Measurements from ENCODE around the gene FBXL7.

GRCh38 chr5:15692706-15693381 lies 192.9 kb downstream of the FBXL7 start:
- TF ChIP-seq, protein P1, sequence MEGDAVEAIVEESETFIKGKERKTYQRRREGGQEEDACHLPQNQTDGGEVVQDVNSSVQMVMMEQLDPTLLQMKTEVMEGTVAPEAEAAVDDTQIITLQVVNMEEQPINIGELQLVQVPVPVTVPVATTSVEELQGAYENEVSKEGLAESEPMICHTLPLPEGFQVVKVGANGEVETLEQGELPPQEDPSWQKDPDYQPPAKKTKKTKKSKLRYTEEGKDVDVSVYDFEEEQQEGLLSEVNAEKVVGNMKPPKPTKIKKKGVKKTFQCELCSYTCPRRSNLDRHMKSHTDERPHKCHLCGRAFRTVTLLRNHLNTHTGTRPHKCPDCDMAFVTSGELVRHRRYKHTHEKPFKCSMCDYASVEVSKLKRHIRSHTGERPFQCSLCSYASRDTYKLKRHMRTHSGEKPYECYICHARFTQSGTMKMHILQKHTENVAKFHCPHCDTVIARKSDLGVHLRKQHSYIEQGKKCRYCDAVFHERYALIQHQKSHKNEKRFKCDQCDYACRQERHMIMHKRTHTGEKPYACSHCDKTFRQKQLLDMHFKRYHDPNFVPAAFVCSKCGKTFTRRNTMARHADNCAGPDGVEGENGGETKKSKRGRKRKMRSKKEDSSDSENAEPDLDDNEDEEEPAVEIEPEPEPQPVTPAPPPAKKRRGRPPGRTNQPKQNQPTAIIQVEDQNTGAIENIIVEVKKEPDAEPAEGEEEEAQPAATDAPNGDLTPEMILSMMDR (conservative IDR thresholded peaks at IDR 0.05): no peak
- TF ChIP-seq EZH2 (IDR thresholded peaks at IDR 0.05; ENCODE audit: low read depth): no peak
